Activated T-cell treated with anti-CD3 and anti-CD28 coated beads for 24 hours (primary cell): ENCODE measurements around the gene SREK1.
"Not testable (repeated sequence)": the region's sequence is repeated elsewhere in the genome, so short reads cannot be mapped to it uniquely, and the experiment has no call there.

Experiments used
- DNase-seq: peaks from one replicate; pipeline ENCODE4 v3.0.0-alpha.2; 2020; ENCODE audit warnings: low read depth

Gene SREK1

DNA sequence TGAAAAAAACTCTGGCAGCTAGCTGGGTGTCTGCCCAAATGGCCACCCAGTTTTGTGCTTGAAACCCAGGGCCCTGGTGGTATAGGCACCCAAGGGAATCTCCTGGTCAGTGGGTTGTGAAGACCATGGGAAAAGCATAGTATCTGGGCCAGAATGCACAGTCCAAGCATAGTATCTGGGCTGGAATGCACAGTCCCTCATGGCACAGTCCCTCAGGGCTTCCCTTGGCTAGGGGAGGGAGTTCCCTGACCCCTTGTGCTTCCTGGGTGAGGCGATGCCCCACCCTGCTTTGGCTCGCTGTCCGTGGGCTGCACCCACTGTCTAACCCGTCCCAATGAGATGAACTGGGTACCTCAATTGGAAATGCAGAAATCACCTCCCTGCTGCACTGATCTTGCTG, 78.8 kb downstream of the SREK1 start:
- not testable (repeated sequence) for DNase-seq

DNA sequence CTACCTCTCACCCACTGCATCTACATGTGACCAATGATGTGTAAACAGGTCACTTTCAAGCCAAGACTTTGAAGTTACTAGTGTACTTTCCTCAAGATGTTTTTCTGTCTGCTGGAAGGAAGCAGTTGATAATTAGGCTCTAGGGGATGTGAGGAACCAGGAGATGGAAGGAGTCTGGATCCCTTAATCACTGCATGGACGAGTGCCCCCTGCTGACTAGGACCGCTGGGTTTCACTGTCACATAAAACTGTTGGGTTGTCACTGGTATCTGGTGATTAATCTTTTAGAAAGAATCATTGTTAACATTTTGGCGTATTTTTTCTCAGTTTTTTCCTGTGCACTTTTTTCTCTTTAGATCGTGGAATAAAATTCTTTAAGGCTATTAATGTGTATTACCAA, 79.5 kb downstream of the SREK1 start:
- no peak for DNase-seq

DNA sequence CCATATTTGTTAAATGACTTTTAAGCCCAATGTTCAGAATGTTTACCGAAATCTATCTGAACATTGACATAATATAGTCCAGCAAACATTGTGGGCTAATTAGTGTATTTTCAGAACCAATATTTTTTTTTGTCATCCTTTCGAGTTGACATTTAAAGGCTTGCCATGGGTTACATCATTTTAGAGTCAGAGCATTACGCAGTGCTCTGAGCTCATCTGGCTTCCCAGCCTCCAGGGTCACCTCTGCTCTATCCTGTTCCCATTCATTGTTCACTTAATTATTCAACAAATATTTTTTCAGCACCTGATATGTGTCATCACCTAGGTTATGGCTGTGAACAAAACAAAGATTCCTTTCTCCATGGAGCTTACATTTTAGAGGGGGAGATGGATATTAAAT, 80.2 kb downstream of the SREK1 start:
- DNase-seq: no peak

DNA sequence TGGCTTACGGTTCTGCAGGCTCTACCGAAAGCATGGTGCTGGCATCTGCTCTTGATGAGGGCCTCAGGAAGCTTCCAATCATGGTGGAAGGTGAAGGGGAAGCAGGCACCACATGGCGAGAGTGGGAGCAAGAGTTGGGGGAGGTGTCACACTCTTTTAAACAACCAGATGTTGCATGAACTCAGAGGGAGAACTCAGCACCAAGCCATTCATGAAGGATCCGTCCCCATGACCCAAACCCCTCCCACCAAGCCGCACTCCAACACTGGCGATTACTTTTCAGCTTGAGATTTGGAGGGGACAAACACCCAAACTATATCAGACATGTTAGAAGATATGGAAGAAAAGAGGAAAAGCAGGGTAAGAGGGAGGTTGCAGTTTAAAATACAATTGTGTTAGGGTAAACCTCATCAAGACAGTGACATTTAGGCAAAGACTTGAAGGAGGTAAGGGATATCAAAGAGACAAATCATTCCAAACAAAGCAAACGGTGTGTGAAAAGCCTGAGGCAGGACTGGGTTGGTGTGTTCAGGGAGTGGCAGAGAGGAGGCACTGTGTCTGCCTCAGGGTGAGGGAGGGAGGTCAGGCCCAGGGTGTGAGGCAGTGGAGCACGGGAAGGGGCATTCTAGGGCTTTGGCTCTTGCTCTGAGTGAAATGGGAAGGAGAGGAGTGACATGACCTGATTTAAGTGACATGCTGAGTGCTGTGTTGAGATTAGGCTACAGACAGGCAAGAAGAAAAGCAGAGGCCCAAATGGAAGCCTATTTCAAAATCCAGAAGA, 80.9 kb downstream of the SREK1 start:
- DNase-seq: no peak

DNA sequence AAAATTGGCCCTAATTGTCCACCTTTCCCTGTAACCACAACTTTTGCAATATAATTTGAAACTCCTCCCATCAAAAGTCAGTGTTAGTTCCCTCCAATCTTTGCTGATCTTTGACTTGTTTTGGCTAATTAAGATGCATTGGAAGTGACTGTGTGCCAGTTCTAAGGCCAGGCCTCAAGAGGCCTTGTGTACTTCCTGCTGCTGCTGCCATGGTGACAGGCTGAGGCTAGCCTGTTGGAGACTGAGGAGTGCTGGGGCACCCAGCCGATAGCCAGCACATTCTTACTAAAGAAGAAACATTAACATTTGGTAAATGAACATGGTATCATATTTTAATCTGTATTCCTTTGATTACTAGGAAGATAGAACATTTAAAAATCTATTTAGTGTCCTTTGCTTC, 86.5 kb downstream of the SREK1 start:
- no peak for DNase-seq

DNA sequence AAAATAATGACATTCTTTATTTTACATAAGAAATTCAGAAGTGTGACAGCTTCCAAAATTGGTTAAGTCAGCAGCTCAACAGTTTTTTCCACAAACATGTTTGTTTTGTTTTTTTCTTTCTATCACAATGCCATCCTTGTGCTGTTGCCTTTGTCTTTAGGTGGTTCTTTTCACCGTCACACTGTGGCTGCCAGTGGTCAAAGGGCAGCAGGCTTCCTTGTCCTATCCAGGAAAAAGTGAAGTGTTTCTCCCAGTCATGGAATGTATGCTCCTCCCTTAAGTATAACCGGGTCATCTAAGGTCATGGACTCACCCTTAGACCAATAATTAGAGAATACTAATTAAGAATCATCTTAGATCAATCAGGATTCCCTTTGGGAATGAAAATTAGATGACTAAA, 87.4 kb downstream of the SREK1 start:
- no peak for DNase-seq

DNA sequence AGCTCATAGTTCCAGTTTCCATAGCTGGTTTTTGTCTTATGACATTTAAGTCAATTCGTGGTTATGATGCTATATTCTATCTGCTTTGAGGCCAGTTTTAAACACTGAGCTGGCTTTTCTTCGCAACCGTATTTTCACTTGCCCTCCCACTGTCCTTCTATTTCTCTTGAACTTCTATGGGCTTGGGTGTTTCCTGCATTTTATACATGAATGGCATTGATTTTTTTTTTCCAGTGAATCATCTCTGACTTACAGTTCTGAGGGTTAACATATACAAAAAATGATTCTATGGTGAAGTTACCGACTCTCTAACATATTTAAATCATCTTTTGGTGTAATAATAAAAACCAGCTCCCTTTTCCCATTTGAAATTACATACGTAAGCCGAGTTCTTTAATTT, 88.2 kb downstream of the SREK1 start:
- DNase-seq: no peak

DNA sequence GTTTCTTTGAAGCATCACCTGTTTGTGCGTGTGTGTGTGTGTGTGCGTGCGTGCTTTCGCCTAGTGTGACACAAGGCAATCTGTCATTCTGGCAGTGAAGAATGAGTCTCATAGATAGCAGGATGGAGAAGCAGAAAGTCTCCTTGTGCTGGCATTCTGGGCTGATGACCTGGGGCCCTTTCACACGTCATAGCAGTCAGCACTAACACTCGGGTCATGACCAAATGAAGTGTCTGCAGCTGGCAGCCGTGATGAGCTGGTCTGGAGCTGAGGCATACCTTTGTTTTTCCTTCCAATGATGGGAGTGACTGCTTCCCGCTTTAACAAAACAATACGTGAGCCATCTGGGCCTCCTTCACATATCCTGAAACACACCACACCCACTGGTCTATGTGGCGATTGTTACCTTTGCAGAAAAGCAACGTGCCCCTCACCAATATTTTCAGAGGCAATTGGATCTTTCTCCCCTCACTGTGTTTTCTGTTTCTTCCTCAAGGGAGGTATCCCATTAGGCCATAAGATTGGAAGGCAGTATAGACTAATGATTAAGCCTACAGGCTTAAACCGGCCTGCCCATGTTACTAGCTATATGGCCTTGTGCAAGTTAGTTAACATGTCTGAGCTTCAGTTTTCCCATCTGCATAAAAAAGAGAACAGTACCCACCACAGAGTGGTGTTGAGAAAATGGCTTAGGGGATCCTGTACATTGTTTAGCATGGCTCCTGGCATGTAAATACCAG, 88.8 kb downstream of the SREK1 start:
- DNase-seq: no peak
